ENCODE measurements around the gene KLHDC1. TPM values are rescaled to one million over a fixed set of nuclear protein-coding genes. Genes with fewer than 3 reads are reported as not detected.

The KLHDC1 gene
- total and polyA plus RNA-seq, 2 donors (not counting 1 experiment from before 2014, with no cell fraction given), result 3.0 to 11.7 TPM

DNA sequence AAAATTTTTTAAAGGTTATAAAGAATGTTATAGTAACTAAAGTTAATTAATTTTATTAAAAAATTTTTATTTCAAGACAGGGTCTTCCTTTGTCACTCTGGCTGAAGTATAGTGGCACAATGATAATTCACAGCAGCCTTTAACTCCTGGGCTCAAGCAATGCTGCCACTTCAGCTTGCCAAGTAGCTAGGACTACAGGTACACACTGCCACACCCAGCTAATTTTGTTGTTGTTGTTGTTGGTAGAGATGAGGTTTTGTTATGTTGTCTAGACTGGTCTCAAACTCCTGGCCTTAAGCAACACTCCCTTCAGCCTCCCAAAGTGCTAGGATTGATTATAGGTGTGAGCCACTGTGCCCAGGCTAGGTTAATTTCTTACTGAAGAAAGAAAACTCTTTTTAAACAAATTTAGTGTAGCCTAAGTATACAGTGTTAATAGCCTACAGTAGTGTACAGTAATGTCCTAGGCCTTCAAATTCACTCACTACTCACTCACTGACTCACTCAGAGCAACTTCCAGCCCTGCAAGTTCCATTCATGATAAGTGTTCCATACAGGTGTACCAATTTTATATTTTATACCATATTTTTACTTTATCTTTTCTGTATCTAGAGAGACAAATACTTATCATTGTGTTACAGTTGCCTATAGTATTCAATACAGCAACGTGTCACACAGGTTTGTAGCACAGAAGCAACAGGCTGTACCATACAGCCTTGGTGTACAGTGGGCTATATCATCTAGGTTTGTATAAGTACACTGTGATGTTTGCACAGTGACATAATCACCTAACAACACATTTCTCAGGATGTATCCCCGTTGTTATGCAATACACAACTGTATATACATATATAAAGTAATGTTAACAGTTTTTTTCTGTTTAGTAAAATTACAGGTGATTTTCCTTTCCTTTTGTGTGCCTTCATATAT, 33.1 kb upstream of the KLHDC1 start:
- TF ChIP-seq CTCF (IDR thresholded peaks at IDR 0.05), result no peak
- TF ChIP-seq EZH2 (IDR thresholded peaks at IDR 0.05; ENCODE audit: borderline replicate concordance, insufficient read depth, low read depth, low read length, poor library complexity, severe bottlenecking), result no peak
- H3K4me2 ChIP-seq (replicated peaks; ENCODE audit: low read depth, low read length, poor library complexity, severe bottlenecking), result no peak overlapping the region
- H3K79me2 ChIP-seq (ENCODE audit: control insufficient read depth, insufficient read depth, low read length), result no peaks in the 10 kb centered on the region
- DNase-seq, result no peak
- H3K9me3 Mint-ChIP-seq (ENCODE audit: insufficient read depth), result no peaks in the 10 kb centered on the region
- no peak overlapping the region for H3K4me3 ChIP-seq (ENCODE audit: control extremely low read depth in 1 of 5, extremely low read depth in 1 of 5, insufficient read depth in 1 of 5, low read depth in 2 of 5, low read length in 4 of 5)
- no peak overlapping the region for H3K4me3 Mint-ChIP-seq
- WGBS (ENCODE audit: insufficient coverage), result no CpG with 5 or more reads among the region's 2 CpGs
- no peak overlapping the region for H3K9ac ChIP-seq (ENCODE audit: low read length)
- no peaks in the 10 kb centered on the region for H3K27me3 Mint-ChIP-seq
- no peaks in the 10 kb centered on the region for H3K4me1 Mint-ChIP-seq
- H3K27ac Mint-ChIP-seq, result no peak overlapping the region
- no peaks in the 10 kb centered on the region for H4K20me1 ChIP-seq (ENCODE audit: control insufficient read depth, insufficient read depth, low read length, poor library complexity, severe bottlenecking)
- H3K4me1 ChIP-seq (ENCODE audit: control insufficient read depth in 2 of 2, insufficient read depth in 2 of 2, low read length in 2 of 2), result no peaks in the 10 kb centered on the region
- no peaks in the 10 kb centered on the region for H3K27me3 ChIP-seq (replicated peaks in 1 of 4; ENCODE audit: control extremely low read depth in 1 of 4, control insufficient read depth in 3 of 4, insufficient read depth in 4 of 4, low read length in 3 of 4)
- intact Hi-C loops (cut with micrococcal nuclease), result no loop called here
- H3K27ac ChIP-seq (ENCODE audit: low read length in 2 of 2), result no peak overlapping the region
- no peaks in the 10 kb centered on the region for H3K9me3 ChIP-seq (ENCODE audit: control extremely low read depth in 1 of 3, control insufficient read depth in 2 of 3, insufficient read depth in 1 of 3, low read length in 2 of 3)
- no peaks in the 10 kb centered on the region for H3K36me3 ChIP-seq (replicated peaks in 1 of 2; ENCODE audit: control extremely low read depth in 1 of 2, control insufficient read depth in 1 of 2, extremely low read depth in 1 of 2, insufficient read depth in 2 of 2, low read length in 1 of 2)
- H2AFZ ChIP-seq (ENCODE audit: insufficient read depth, low read depth, low read length, poor library complexity, severe bottlenecking), result no peak overlapping the region
- ChIA-PET CTCF (interaction anchor here (0.6 kb wide), 1 partner anchor 8 kb away, joined by 3 read pairs; no protein-coding TSS in a partner anchor), POLR2A (no interaction called here)
- ATAC-seq (ENCODE audit: low read depth), result no peak

DNA sequence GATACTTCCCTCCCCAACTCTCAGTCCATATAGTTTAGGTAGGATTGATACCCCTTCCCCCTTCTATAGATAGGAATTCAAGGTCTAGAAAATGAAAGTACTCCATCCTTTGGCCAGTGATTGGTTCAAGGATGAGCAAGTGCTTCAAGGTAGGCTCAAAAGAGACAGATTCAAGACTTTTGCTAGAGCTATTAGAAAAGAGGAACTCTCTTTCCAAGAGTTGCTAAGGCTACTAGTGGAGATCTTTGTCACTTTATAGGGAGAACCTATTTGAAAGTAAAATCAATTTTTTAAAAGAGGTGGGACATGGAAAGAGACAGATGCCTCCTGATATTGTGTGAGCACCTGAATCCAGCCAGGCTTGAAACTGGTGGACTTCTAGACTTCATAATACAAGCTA, 22.4 kb upstream of the KLHDC1 start:
- Histone ChIP-seq H3K27me3 (replicated peaks in 1 of 4; ENCODE audit: control extremely low read depth in 1 of 4, control insufficient read depth in 3 of 4, insufficient read depth in 4 of 4, low read length in 3 of 4) (no peaks in the 10 kb centered on the region), H3K36me3 (replicated peaks in 1 of 2; ENCODE audit: control extremely low read depth in 1 of 2, control insufficient read depth in 1 of 2, extremely low read depth in 1 of 2, insufficient read depth in 2 of 2, low read length in 1 of 2) (no peaks in the 10 kb centered on the region), H3K9ac (ENCODE audit: low read length) (no peak overlapping the region), H3K4me1 (ENCODE audit: control insufficient read depth in 2 of 2, insufficient read depth in 2 of 2, low read length in 2 of 2) (no peaks in the 10 kb centered on the region), H4K20me1 (ENCODE audit: control insufficient read depth, insufficient read depth, low read length, poor library complexity, severe bottlenecking) (no peaks in the 10 kb centered on the region), H3K4me3 (ENCODE audit: control extremely low read depth in 1 of 5, extremely low read depth in 1 of 5, insufficient read depth in 1 of 5, low read depth in 2 of 5, low read length in 4 of 5) (no peak overlapping the region), H2AFZ (ENCODE audit: insufficient read depth, low read depth, low read length, poor library complexity, severe bottlenecking) (no peak overlapping the region), H3K9me3 (ENCODE audit: control extremely low read depth in 1 of 3, control insufficient read depth in 2 of 3, insufficient read depth in 1 of 3, low read length in 2 of 3) (no peaks in the 10 kb centered on the region), H3K79me2 (ENCODE audit: control insufficient read depth, insufficient read depth, low read length) (no peaks in the 10 kb centered on the region), H3K27ac (ENCODE audit: low read length in 2 of 2) (no peak overlapping the region), H3K4me2 (replicated peaks; ENCODE audit: low read depth, low read length, poor library complexity, severe bottlenecking) (no peak overlapping the region)
- TF ChIP-seq EZH2 (IDR thresholded peaks at IDR 0.05; ENCODE audit: borderline replicate concordance, insufficient read depth, low read depth, low read length, poor library complexity, severe bottlenecking), result no peak
- no peak for TF ChIP-seq CTCF (IDR thresholded peaks at IDR 0.05)
- H3K27me3 Mint-ChIP-seq, result no peaks in the 10 kb centered on the region
- no peaks in the 10 kb centered on the region for H3K4me1 Mint-ChIP-seq
- ATAC-seq (ENCODE audit: low read depth), result no peak
- ChIA-PET CTCF (interaction anchor here (0.6 kb wide), 1 partner anchor 26 kb away, joined by 4 read pairs; no protein-coding TSS in a partner anchor), POLR2A (no interaction called here)
- H3K4me3 Mint-ChIP-seq, result no peak overlapping the region
- no peaks in the 10 kb centered on the region for H3K9me3 Mint-ChIP-seq (ENCODE audit: insufficient read depth)
- intact Hi-C loops (cut with micrococcal nuclease), result no loop called here
- H3K27ac Mint-ChIP-seq, result no peak overlapping the region
- no peak for DNase-seq
